Measurements from ENCODE around the gene ARFGAP1.
"Not testable (repeated sequence)": the region's sequence is repeated elsewhere in the genome, so short reads cannot be mapped to it uniquely, and the experiment has no call there.

The ARFGAP1 gene

GRCh38 chr20:63241272-63241671, 31.3 kb upstream of the ARFGAP1 start:
- no peak for FAIRE-seq

GRCh38 chr20:63242736-63243135, 29.9 kb upstream of the ARFGAP1 start:
- no peak for FAIRE-seq

GRCh38 chr20:63243604-63244247, 28.9 kb upstream of the ARFGAP1 start:
- no peak for FAIRE-seq

GRCh38 chr20:63244468-63244867, 28.1 kb upstream of the ARFGAP1 start:
- no peak for FAIRE-seq

- no peak for FAIRE-seq
Measured at GRCh38 chr20:63246490-63247288, 25.9 kb upstream of the ARFGAP1 start.

GRCh38 chr20:63247671-63248228, 24.9 kb upstream of the ARFGAP1 start:
- no peak for FAIRE-seq

- no peak for FAIRE-seq
Measured at GRCh38 chr20:63248835-63249591, 23.6 kb upstream of the ARFGAP1 start.

- FAIRE-seq = no peak
Measured at GRCh38 chr20:63249891-63250290, 22.7 kb upstream of the ARFGAP1 start.

GRCh38 chr20:63251350-63251749, 21.3 kb upstream of the ARFGAP1 start:
- FAIRE-seq = not testable (repeated sequence)

GRCh38 chr20:63252284-63252711, 20.3 kb upstream of the ARFGAP1 start:
- no peak for FAIRE-seq

GRCh38 chr20:63253065-63253437, 19.6 kb upstream of the ARFGAP1 start:
- FAIRE-seq = no peak

GRCh38 chr20:63253438-63254231, 19.0 kb upstream of the ARFGAP1 start:
- FAIRE-seq = no peak

GRCh38 chr20:63254232-63254605, 18.4 kb upstream of the ARFGAP1 start, which contains the start of gene NKAIN4:
TSS of gene NKAIN4 (minus strand) at chr20:63254463. CDS start at chr20:63254450, 13 bp downstream.
- no peak for FAIRE-seq

- FAIRE-seq = no peak
Measured at GRCh38 chr20:63254606-63255384, 17.8 kb upstream of the ARFGAP1 start.

- FAIRE-seq = no peak
Measured at GRCh38 chr20:63255931-63256704, 16.5 kb upstream of the ARFGAP1 start.

GRCh38 chr20:63256954-63257353, 15.7 kb upstream of the ARFGAP1 start:
- no peak for FAIRE-seq

GRCh38 chr20:63257629-63258028, 15.0 kb upstream of the ARFGAP1 start:
- FAIRE-seq = no peak

GRCh38 chr20:63258781-63259180, 13.8 kb upstream of the ARFGAP1 start:
- FAIRE-seq = no peak

- no peak for FAIRE-seq
Measured at GRCh38 chr20:63259734-63260460, 12.7 kb upstream of the ARFGAP1 start.

- no peak for FAIRE-seq
Measured at GRCh38 chr20:63260521-63260920, 12.1 kb upstream of the ARFGAP1 start.

Measured in islet of Langerhans (tissue), 1 donor.